A673 (cell line): ENCODE data around the gene DNAJC10. TPM values are rescaled to one million over a fixed set of nuclear protein-coding genes. Genes with fewer than 3 reads are reported as not detected.

Source experiments
- Bru-seq: library from RNA; stranded (reverse); fragments of 400-500 nt; gene quantifications from one replicate; lab custom pipeline; 2021; lab: Mats Ljungman, UMichigan
- BruChase-seq, 2 experiments: library from RNA; stranded (reverse); fragments of 400-500 nt; gene quantifications; one replicate each; lab custom pipeline; 2021; lab: Mats Ljungman, UMichigan
- BruUV-seq: library from RNA; stranded (reverse); fragments of 400-500 nt; replicated peaks from 2 replicates; lab custom pipeline; 2021; lab: Mats Ljungman, UMichigan
- CTCF ChIA-PET: fragments of 300-600 bp; sonication (Branson Sonifier 250); formaldehyde crosslinking; loops from one replicate; lab custom pipeline; 2022; ENCODE audit warnings: antibody characterized with exemption; lab: Charles Lee
- POLR2A ChIA-PET: fragments of 300-600 bp; sonication (Branson Sonifier 250); formaldehyde crosslinking; loops from one replicate; lab custom pipeline; 2022; ENCODE audit warnings: antibody characterized with exemption; ENCODE audit not compliant: low non-redundant PET; lab: Charles Lee
- DNase-seq: peaks from one replicate; pipeline ENCODE4 v3.0.0-alpha.2; 2015; ENCODE audit warnings: low spot score
- H3K27ac ChIP-seq: fragments of 200-600 bp; sonication (generic); 2 replicates; pipeline ENCODE4 v1.5.1; 2016; ENCODE audit warnings: mixed run types, low read depth, mild to moderate bottlenecking, mixed read lengths, antibody characterized with exemption, low read length; ENCODE audit not compliant: poor library complexity, severe bottlenecking
- H3K27me3 ChIP-seq: fragments of 200-600 bp; sonication (generic); replicated peaks from 2 replicates; pipeline ENCODE4 v1.6.1; 2017; ENCODE audit warnings: mixed run types, low read depth, mild to moderate bottlenecking, mixed read lengths, antibody characterized with exemption, low read length; ENCODE audit not compliant: insufficient read depth, poor library complexity
- H3K36me3 ChIP-seq: fragments of 200-600 bp; sonication (generic); 2 replicates; pipeline ENCODE4 v1.6.1; 2016; ENCODE audit warnings: mixed run types, mild to moderate bottlenecking, mixed read lengths, antibody characterized with exemption, low read length; ENCODE audit not compliant: insufficient read depth, poor library complexity, severe bottlenecking
- H3K4me1 ChIP-seq: fragments of 200-600 bp; sonication (generic); 2 replicates; pipeline ENCODE4 v1.6.1; 2017; ENCODE audit warnings: mixed run types, mild to moderate bottlenecking, mixed read lengths, antibody characterized with exemption, low read length; ENCODE audit not compliant: insufficient read depth, poor library complexity, severe bottlenecking
- H3K4me3 ChIP-seq: fragments of 200-600 bp; sonication (generic); 2 replicates; pipeline ENCODE4 v1.5.1; 2016; ENCODE audit warnings: low read depth, mixed run types, mild to moderate bottlenecking, mixed read lengths, low read length; ENCODE audit not compliant: poor library complexity, severe bottlenecking
- H3K9me3 ChIP-seq: fragments of 200-600 bp; sonication (generic); 2 replicates; pipeline ENCODE4 v1.6.1; 2016; ENCODE audit warnings: mixed run types, low read depth, mild to moderate bottlenecking, mixed read lengths, antibody characterized with exemption, low read length; ENCODE audit not compliant: poor library complexity, severe bottlenecking
- EZH2 ChIP-seq: fragments of 200-600 bp; sonication (generic); IDR thresholded peaks from 2 replicates; pipeline ENCODE4 v1.6.1; 2017; ENCODE audit warnings: borderline replicate concordance, low read depth, mild to moderate bottlenecking, mixed read lengths, antibody characterized with exemption, low read length; ENCODE audit not compliant: poor library complexity, severe bottlenecking
- intact Hi-C: fragments of 100-400 bp; cut with micrococcal nuclease; formaldehyde crosslinking; loops from one replicate; pipeline ENCODE4 v1.10.0; 2022; ENCODE audit not compliant: unreplicated experiment
- long read RNA-seq: library from polyadenylated mRNA; stranded (forward); transcript quantifications from one replicate; pipeline ENCODE4 v2.0.0, GENCODE V29; 2022
- total RNA-seq: library from RNA; stranded (reverse); gene quantifications from 2 replicates; pipeline ENCODE4 v1.2.3, GENCODE V29; 2021
- TF ChIP-seq, protein P1 (sequence below): fragments of 300-800, 200-600 bp; sonication (generic); conservative IDR thresholded peaks from 2 replicates; pipeline ENCODE4 v1.5.1; 2017; ENCODE audit warnings: low read depth, mild to moderate bottlenecking, antibody characterized with exemption, low read length, moderate library complexity, mixed read lengths

The DNAJC10 gene, protein sequence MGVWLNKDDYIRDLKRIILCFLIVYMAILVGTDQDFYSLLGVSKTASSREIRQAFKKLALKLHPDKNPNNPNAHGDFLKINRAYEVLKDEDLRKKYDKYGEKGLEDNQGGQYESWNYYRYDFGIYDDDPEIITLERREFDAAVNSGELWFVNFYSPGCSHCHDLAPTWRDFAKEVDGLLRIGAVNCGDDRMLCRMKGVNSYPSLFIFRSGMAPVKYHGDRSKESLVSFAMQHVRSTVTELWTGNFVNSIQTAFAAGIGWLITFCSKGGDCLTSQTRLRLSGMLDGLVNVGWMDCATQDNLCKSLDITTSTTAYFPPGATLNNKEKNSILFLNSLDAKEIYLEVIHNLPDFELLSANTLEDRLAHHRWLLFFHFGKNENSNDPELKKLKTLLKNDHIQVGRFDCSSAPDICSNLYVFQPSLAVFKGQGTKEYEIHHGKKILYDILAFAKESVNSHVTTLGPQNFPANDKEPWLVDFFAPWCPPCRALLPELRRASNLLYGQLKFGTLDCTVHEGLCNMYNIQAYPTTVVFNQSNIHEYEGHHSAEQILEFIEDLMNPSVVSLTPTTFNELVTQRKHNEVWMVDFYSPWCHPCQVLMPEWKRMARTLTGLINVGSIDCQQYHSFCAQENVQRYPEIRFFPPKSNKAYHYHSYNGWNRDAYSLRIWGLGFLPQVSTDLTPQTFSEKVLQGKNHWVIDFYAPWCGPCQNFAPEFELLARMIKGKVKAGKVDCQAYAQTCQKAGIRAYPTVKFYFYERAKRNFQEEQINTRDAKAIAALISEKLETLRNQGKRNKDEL
- total RNA-seq (101 and 106 TPM in 2 replicates), Bru-seq, nascent RNA (percentile 88 among the genes with signal in this experiment), BruChase-seq, experiment 1, labeled RNA remaining after a 2-hour chase (percentile 81 among the genes with signal in this experiment), BruChase-seq, experiment 2, labeled RNA remaining after a 6-hour chase (percentile 78 among the genes with signal in this experiment)
- long read RNA-seq, full-length matches to known transcripts: 127 of 161 reads
- long read RNA-seq, partial matches to known transcripts: 7 of 161 reads
- long read RNA-seq, other reads (novel, unspliced or antisense): 27 of 161 reads

DNA sequence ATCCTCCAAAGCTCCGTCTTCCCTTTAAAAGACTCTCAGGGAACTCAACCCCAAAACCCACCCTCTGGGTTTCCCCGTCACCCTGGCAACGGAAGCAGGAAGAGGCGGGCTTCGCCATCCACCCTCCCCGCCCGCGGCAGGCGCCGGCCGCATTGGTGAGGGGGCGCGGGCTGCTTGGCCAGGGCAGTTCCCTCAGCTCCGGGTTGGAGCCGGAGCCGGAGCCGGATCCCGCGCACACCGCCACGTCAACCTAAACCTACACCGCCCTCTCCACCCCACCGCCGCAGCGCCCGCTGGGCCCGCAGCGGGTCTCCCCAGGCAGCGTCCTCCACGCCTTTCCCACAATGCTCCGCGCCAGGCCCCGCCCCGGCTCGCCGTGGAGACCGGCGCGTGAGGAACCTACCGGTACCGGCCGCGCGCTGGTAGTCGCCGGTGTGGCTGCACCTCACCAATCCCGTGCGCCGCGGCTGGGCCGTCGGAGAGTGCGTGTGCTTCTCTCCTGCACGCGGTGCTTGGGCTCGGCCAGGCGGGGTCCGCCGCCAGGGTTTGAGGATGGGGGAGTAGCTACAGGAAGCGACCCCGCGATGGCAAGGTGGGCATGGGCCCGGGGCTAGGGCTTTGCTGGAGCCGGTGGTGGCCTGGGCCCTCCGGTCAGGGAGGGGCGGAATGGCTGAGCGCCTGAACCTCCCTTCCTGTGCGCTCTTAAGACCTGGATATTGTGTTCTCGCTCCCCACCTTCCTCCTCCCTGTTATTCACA, at the start of gene DNAJC10:
DNAJC10 (plus strand) TSS at position 366 of the 758 bp plus-strand sequence. CDS start 1,830 bp downstream, outside the sequence.
- CTCF ChIA-PET: interaction anchor here (1.1 kb wide), 1 partner anchor 51 kb away, joined by 8 read pairs; no protein-coding TSS in a partner anchor

GRCh38 chr2:182666674-182667314, 49.3 kb upstream of the DNAJC10 start:
- Histone ChIP-seq H3K4me3 (no peak overlapping the region), H3K27me3 (no peaks in the 10 kb centered on the region), H3K4me1 (peaks cover 7% of the 10 kb centered on the region), H3K36me3 (no peaks in the 10 kb centered on the region), H3K27ac (no peak overlapping the region), H3K9me3 (no peaks in the 10 kb centered on the region)
- intact Hi-C loops: loop anchor here (5.0 kb wide), 1 partner anchor 316 kb away; no protein-coding TSS in a partner anchor
- DNase-seq: no peak
- ChIA-PET CTCF (interaction anchor here (0.6 kb wide), 1 partner anchor 12 kb away, joined by 6 read pairs; no protein-coding TSS in a partner anchor), POLR2A (no interaction called here)
- no TSS peak for BruUV-seq
- TF ChIP-seq, protein P1, sequence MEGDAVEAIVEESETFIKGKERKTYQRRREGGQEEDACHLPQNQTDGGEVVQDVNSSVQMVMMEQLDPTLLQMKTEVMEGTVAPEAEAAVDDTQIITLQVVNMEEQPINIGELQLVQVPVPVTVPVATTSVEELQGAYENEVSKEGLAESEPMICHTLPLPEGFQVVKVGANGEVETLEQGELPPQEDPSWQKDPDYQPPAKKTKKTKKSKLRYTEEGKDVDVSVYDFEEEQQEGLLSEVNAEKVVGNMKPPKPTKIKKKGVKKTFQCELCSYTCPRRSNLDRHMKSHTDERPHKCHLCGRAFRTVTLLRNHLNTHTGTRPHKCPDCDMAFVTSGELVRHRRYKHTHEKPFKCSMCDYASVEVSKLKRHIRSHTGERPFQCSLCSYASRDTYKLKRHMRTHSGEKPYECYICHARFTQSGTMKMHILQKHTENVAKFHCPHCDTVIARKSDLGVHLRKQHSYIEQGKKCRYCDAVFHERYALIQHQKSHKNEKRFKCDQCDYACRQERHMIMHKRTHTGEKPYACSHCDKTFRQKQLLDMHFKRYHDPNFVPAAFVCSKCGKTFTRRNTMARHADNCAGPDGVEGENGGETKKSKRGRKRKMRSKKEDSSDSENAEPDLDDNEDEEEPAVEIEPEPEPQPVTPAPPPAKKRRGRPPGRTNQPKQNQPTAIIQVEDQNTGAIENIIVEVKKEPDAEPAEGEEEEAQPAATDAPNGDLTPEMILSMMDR: peak; percentile 65
- no peak for TF ChIP-seq EZH2

More for the DNA sequence above, at the start of gene DNAJC10:
- no peak for TF ChIP-seq EZH2
- TF ChIP-seq, protein P1: no peak
- H3K36me3 ChIP-seq: peaks cover 11% of the 10 kb centered on the region
- H3K4me3 ChIP-seq: peak within 1 kb of the TSS; percentile 92
- BruUV-seq: no TSS peak
- peak; percentile 93 for DNase-seq
- intact Hi-C loops: no loop called here
- peaks cover 28% of the 10 kb centered on the region for H3K4me1 ChIP-seq
- H3K27ac ChIP-seq: peak within 1 kb of the TSS; percentile 70
- H3K27me3 ChIP-seq: no peaks in the 10 kb centered on the region
- POLR2A ChIA-PET: interaction anchor here (0.7 kb wide), 1 partner anchor 171 kb away, joined by 3 read pairs; no protein-coding TSS in a partner anchor
- no peaks in the 10 kb centered on the region for H3K9me3 ChIP-seq
